Stimulated activated CD4-positive, alpha-beta T cell treated with anti-CD3 and anti-CD28 coated beads, Interleukin-12 subunit alpha, Interleukin-12 subunit beta, amount 100 ng/mL, for 24 hours (primary cell): Measurements from ENCODE around the gene MOSPD3.
"Not testable (repeated sequence)": the region's sequence is repeated elsewhere in the genome, so short reads cannot be mapped to it uniquely, and the experiment has no call there.

Experiments
- DNase-seq, 2 experiments: peaks; one replicate each; pipeline ENCODE4 v3.0.0-alpha.2; 2020; ENCODE audit warnings: low read depth in 2 of 2

MOSPD3 gene

GRCh38 chr7:100623951-100624824 lies 11.8 kb downstream of the MOSPD3 start:
- no peak for DNase-seq

GRCh38 chr7:100626055-100626454 lies 13.7 kb downstream of the MOSPD3 start:
- DNase-seq = no peak

GRCh38 chr7:100626530-100627237 lies 14.3 kb downstream of the MOSPD3 start:
- DNase-seq = peak; percentile 77 to 85

- no peak for DNase-seq
Measured at GRCh38 chr7:100627238-100627549, 14.9 kb downstream of the MOSPD3 start.

GRCh38 chr7:100629117-100629716 lies 16.9 kb downstream of the MOSPD3 start:
- peak in 1 of 2 experiments; percentile 24 for DNase-seq

GRCh38 chr7:100630066-100630465 lies 17.7 kb downstream of the MOSPD3 start:
- DNase-seq = no peak

GRCh38 chr7:100632951-100633717 lies 20.8 kb downstream of the MOSPD3 start:
- peak in 1 of 2 experiments; percentile 58 for DNase-seq

- DNase-seq = no peak
Measured at GRCh38 chr7:100639995-100640516, 27.7 kb downstream of the MOSPD3 start.

GRCh38 chr7:100640517-100641440 lies 28.4 kb downstream of the MOSPD3 start:
- DNase-seq = no peak

- no peak for DNase-seq
Measured at GRCh38 chr7:100641463-100641859, 29.1 kb downstream of the MOSPD3 start, which contains the start of gene TFR2. TSS of gene TFR2 (minus strand) at chr7:100641552. CDS start at chr7:100641509, 43 bp downstream.

GRCh38 chr7:100641860-100642533 lies 29.7 kb downstream of the MOSPD3 start:
- DNase-seq = no peak

- peak in 1 of 2 experiments; percentile 20 for DNase-seq
Measured at GRCh38 chr7:100642534-100642907, 30.2 kb downstream of the MOSPD3 start.

- DNase-seq = no peak
Measured at GRCh38 chr7:100649826-100650565, 37.7 kb downstream of the MOSPD3 start.

- DNase-seq = no peak
Measured at GRCh38 chr7:100654908-100655831, 42.8 kb downstream of the MOSPD3 start.

- peak in 1 of 2 experiments; percentile 61 for DNase-seq
Measured at GRCh38 chr7:100655908-100656674, 43.8 kb downstream of the MOSPD3 start, which contains the start of gene ACTL6B. TSS of gene ACTL6B (minus strand) at chr7:100656448. CDS start at chr7:100656354, 94 bp downstream.

GRCh38 chr7:100662194-100662776 lies 49.9 kb downstream of the MOSPD3 start:
- DNase-seq = not testable (repeated sequence)
